ENCODE results near the gene SBK1. TPM values are rescaled to one million over a fixed set of nuclear protein-coding genes. Genes with fewer than 3 reads are reported as not detected.

SBK1 gene
- total RNA-seq, 1 donor = not detected

GRCh38 chr16:28279006-28279405 is 13.3 kb upstream of the SBK1 start:
- no peak overlapping the region for H3K4me3 ChIP-seq (ENCODE audit: low read depth, low read length)
- DNase-seq (ENCODE audit: low read depth) = no peak
- TF ChIP-seq CTCF (IDR thresholded peaks at IDR 0.05; ENCODE audit: insufficient read depth, low read depth, low read length) = no peak

- TF ChIP-seq CTCF (IDR thresholded peaks at IDR 0.05; ENCODE audit: insufficient read depth, low read depth, low read length) = no peak
- H3K4me3 ChIP-seq (ENCODE audit: low read depth, low read length) = no peak overlapping the region
- DNase-seq (ENCODE audit: low read depth) = no peak
Observed at GRCh38 chr16:28280881-28281836, 11.2 kb upstream of the SBK1 start.

GRCh38 chr16:28282045-28282444 is 10.3 kb upstream of the SBK1 start:
- DNase-seq (ENCODE audit: low read depth) = no peak
- H3K4me3 ChIP-seq (ENCODE audit: low read depth, low read length) = no peak overlapping the region
- no peak for TF ChIP-seq CTCF (IDR thresholded peaks at IDR 0.05; ENCODE audit: insufficient read depth, low read depth, low read length)

GRCh38 chr16:28283173-28283572 is 9.2 kb upstream of the SBK1 start:
- DNase-seq (ENCODE audit: low read depth) = no peak
- no peak for TF ChIP-seq CTCF (IDR thresholded peaks at IDR 0.05; ENCODE audit: insufficient read depth, low read depth, low read length)
- no peak overlapping the region for H3K4me3 ChIP-seq (ENCODE audit: low read depth, low read length)

- no peak for DNase-seq (ENCODE audit: low read depth)
- TF ChIP-seq CTCF (IDR thresholded peaks at IDR 0.05; ENCODE audit: insufficient read depth, low read depth, low read length) = no peak
- no peak overlapping the region for H3K4me3 ChIP-seq (ENCODE audit: low read depth, low read length)
Observed at GRCh38 chr16:28283798-28284577, 8.3 kb upstream of the SBK1 start.

- no peak for DNase-seq (ENCODE audit: low read depth)
- no peak overlapping the region for H3K4me3 ChIP-seq (ENCODE audit: low read depth, low read length)
Observed at GRCh38 chr16:28285649-28286048, 6.7 kb upstream of the SBK1 start.

More at GRCh38 chr16:28285649-28286048, 6.7 kb upstream of the SBK1 start:
- no peak for TF ChIP-seq CTCF (IDR thresholded peaks at IDR 0.05; ENCODE audit: insufficient read depth, low read depth, low read length)
